Neuronal stem cell (in vitro differentiated cells): Measurements from ENCODE around the gene TUFT1.
A peak's percentile ranks its signal among the peaks of the same experiment; 100 is the strongest.

Experiments used
- DNase-seq: peaks from one replicate; pipeline ENCODE4 v3.0.0-alpha.2; 2013; ENCODE audit warnings: low spot score
- H2AFZ ChIP-seq: one replicate; pipeline ENCODE4 v1.6.1; 2013; ENCODE audit warnings: mild to moderate bottlenecking, low read length, inconsistent platforms
- H2AK5ac ChIP-seq: 2 replicates; pipeline ENCODE4 v1.6.1; 2013; ENCODE audit warnings: low read depth, mild to moderate bottlenecking, inconsistent platforms, low read length, moderate library complexity, mixed read lengths
- H2BK120ac ChIP-seq: 2 replicates; pipeline ENCODE4 v1.6.1; 2013; ENCODE audit warnings: low read depth, mild to moderate bottlenecking, inconsistent platforms, low read length, moderate library complexity, mixed read lengths
- H2BK12ac ChIP-seq: one replicate; pipeline ENCODE4 v1.6.1; 2013; ENCODE audit warnings: low read length, inconsistent platforms
- H2BK15ac ChIP-seq: 2 replicates; pipeline ENCODE4 v1.6.1; 2013; ENCODE audit warnings: mild to moderate bottlenecking, low read length, inconsistent platforms, mixed read lengths
- H2BK5ac ChIP-seq: one replicate; pipeline ENCODE4 v1.6.1; 2013; ENCODE audit warnings: inconsistent platforms, mild to moderate bottlenecking, low read length, moderate library complexity
- H3K14ac ChIP-seq: one replicate; pipeline ENCODE4 v1.6.1; 2013; ENCODE audit warnings: low read length, inconsistent platforms
- H3K18ac ChIP-seq: 2 replicates; pipeline ENCODE4 v1.6.1; 2013; ENCODE audit warnings: low read length, inconsistent platforms
- H3K23ac ChIP-seq: 2 replicates; pipeline ENCODE4 v1.6.1; 2013; ENCODE audit warnings: low read depth, mild to moderate bottlenecking, mixed read lengths, low read length, inconsistent platforms; ENCODE audit not compliant: poor library complexity
- H3K27ac ChIP-seq: replicated peaks from 3 replicates; pipeline ENCODE4 v1.5.1; 2013; ENCODE audit warnings: low read length, inconsistent platforms
- H3K27me3 ChIP-seq, 3 experiments: 2 replicates each; pipeline ENCODE4 v1.6.1; 2013; ENCODE audit warnings: low read length in 3 of 3, mild to moderate bottlenecking in 2 of 3, inconsistent platforms in 1 of 3, low read depth in 1 of 3, mixed read lengths in 1 of 3, moderate library complexity in 1 of 3; ENCODE audit not compliant: control insufficient read depth in 3 of 3, insufficient read depth in 3 of 3
- H3K36me3 ChIP-seq, 2 donors: replicated peaks in 1 of 2; 2 replicates each; pipeline ENCODE4 v1.6.1; 2013; ENCODE audit warnings: low read length in 2 of 2; ENCODE audit not compliant: control insufficient read depth in 2 of 2, insufficient read depth in 2 of 2
- H3K4ac ChIP-seq: 2 replicates; pipeline ENCODE4 v1.6.1; 2013; ENCODE audit warnings: inconsistent platforms, mild to moderate bottlenecking, low read length, moderate library complexity
- H3K4me1 ChIP-seq, 2 donors: 1 replicate in 1 of 2; 2 replicates in 1 of 2; pipeline ENCODE4 v1.6.1; 2013; ENCODE audit warnings: low read length in 2 of 2, low read depth in 1 of 2; ENCODE audit not compliant: control insufficient read depth in 2 of 2, insufficient read depth in 1 of 2
- H3K4me2 ChIP-seq: one replicate; pipeline ENCODE4 v1.6.1; 2013; ENCODE audit warnings: mild to moderate bottlenecking, low read length, inconsistent platforms; ENCODE audit not compliant: insufficient read depth, poor library complexity, severe bottlenecking
- H3K4me3 ChIP-seq, 2 donors: 2 replicates each; pipeline ENCODE4 v1.5.1; 2013; ENCODE audit warnings: low read length in 2 of 2, mild to moderate bottlenecking in 2 of 2, inconsistent platforms in 1 of 2, moderate library complexity in 1 of 2
- H3K79me1 ChIP-seq: one replicate; pipeline ENCODE4 v1.6.1; 2013; ENCODE audit warnings: low read depth, mild to moderate bottlenecking, inconsistent platforms, low read length, moderate library complexity
- H3K9ac ChIP-seq: one replicate; pipeline ENCODE4 v1.6.1; 2013; ENCODE audit warnings: mild to moderate bottlenecking, low read depth, low read length, inconsistent platforms; ENCODE audit not compliant: poor library complexity
- H3K9me3 ChIP-seq, 2 donors: replicated peaks in 1 of 2; 2 replicates each; pipeline versions ENCODE3 to v1.6.1; 2013; ENCODE audit warnings: low read length in 2 of 2, mild to moderate bottlenecking in 2 of 2, inconsistent platforms in 1 of 2, low read depth in 1 of 2, mixed read lengths in 1 of 2, moderate library complexity in 1 of 2; ENCODE audit not compliant: control insufficient read depth in 2 of 2, insufficient read depth in 1 of 2
- H4K8ac ChIP-seq: one replicate; pipeline ENCODE4 v1.6.1; 2013; ENCODE audit warnings: low read depth, mild to moderate bottlenecking, inconsistent platforms, low read length, moderate library complexity
- H4K91ac ChIP-seq: one replicate; pipeline ENCODE4 v1.6.1; 2013; ENCODE audit warnings: low read length, low read depth, mild to moderate bottlenecking, inconsistent platforms; ENCODE audit not compliant: poor library complexity
- WGBS, 2 donors: extraction: QIAGEN DNeasy Blood & Tissue Kit; methylation state at CpG; one replicate each; pipeline ENCODE4 v1.1.7; 2013; ENCODE audit warnings: missing lambda C conversion rate in 2 of 2, mixed read lengths in 1 of 2; ENCODE audit not compliant: insufficient read length in 2 of 2, insufficient replicate concordance in 1 of 2; ENCODE audit errors: extremely low coverage in 2 of 2; 5-methylcytosine and 5-hydroxymethylcytosine counted together

Gene TUFT1

GRCh38 chr1:151493042-151493441 lies 47.1 kb upstream of the TUFT1 start:
- Histone ChIP-seq H2AFZ (no peak overlapping the region), H2BK12ac (no peak overlapping the region), H2BK15ac (no peak overlapping the region), H3K27ac (no peak overlapping the region), H3K27me3 (peaks cover 0 to 2% (median 0%) of the 10 kb centered on the region in 3 experiments), H3K79me1 (no peaks in the 10 kb centered on the region), H3K23ac (no peak overlapping the region), H3K36me3 (no peaks in the 10 kb centered on the region), H3K14ac (no peak overlapping the region), H3K4me2 (no peak overlapping the region), H4K91ac (no peak overlapping the region), H2BK5ac (no peak overlapping the region), H2AK5ac (no peak overlapping the region), H3K9me3 (no peaks in the 10 kb centered on the region), H3K4me3 (no peak overlapping the region), H2BK120ac (no peak overlapping the region), H3K18ac (no peak overlapping the region), H3K4me1 (peaks cover 3 to 7% of the 10 kb centered on the region in 2 donors), H3K4ac (no peak overlapping the region), H3K9ac (no peak overlapping the region), H4K8ac (no peak overlapping the region)
- 100% methylated on average over 1 of the region's 3 CpGs; no CpG with 5 or more reads in 1 of the 2 donors for WGBS, 2 donors
- DNase-seq: no peak

GRCh38 chr1:151494741-151495281 lies 45.3 kb upstream of the TUFT1 start:
- Histone ChIP-seq H3K4me3 (no peak overlapping the region), H3K18ac (no peak overlapping the region), H2BK120ac (no peak overlapping the region), H3K9ac (no peak overlapping the region), H4K8ac (no peak overlapping the region), H3K27ac (peak overlapping the region; percentile 25), H3K27me3 (peaks cover 0 to 2% (median 0%) of the 10 kb centered on the region in 3 experiments), H2BK5ac (no peak overlapping the region), H3K4me2 (no peak overlapping the region), H3K79me1 (no peaks in the 10 kb centered on the region), H3K4me1 (peaks cover 3 to 7% of the 10 kb centered on the region in 2 donors), H2AFZ (peak overlapping the region; percentile 79), H4K91ac (no peak overlapping the region), H3K36me3 (no peaks in the 10 kb centered on the region), H2AK5ac (no peak overlapping the region), H2BK12ac (no peak overlapping the region), H3K14ac (no peak overlapping the region), H3K23ac (no peak overlapping the region), H2BK15ac (no peak overlapping the region), H3K9me3 (no peaks in the 10 kb centered on the region), H3K4ac (no peak overlapping the region)
- no CpG with 5 or more reads among the region's 1 CpG for WGBS, 2 donors
- DNase-seq: no peak

DNA sequence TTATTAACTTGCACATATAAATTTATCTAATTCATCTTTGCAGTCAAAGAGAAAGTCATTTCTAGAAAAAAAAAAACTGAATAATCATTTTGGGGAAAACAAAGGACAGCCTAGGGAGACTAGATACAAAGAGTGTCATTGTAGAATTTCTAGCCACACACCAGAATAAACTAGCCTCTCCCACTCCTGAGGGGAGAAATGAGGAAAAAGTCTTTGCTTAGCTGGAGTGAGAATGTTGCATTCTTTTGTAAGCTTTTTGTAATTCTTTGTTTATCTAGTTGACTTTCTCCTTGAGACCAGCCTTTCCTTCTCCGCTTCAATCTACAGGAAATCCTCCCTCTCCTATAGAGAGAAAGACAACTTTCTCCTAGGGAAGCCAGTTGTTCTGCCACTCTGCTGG lies 44.8 kb upstream of the TUFT1 start:
- Histone ChIP-seq H4K91ac (no peak overlapping the region), H3K4me1 (peaks cover 3 to 7% of the 10 kb centered on the region in 2 donors)

GRCh38 chr1:151499365-151499764 lies 40.7 kb upstream of the TUFT1 start:
- WGBS, 2 donors: no CpG with 5 or more reads among the region's 5 CpGs
- H2AFZ ChIP-seq: no peak overlapping the region
- no peak overlapping the region for H2AK5ac ChIP-seq
- no peak overlapping the region for H2BK120ac ChIP-seq
- H3K79me1 ChIP-seq: no peaks in the 10 kb centered on the region
- H3K9me3 ChIP-seq: no peaks in the 10 kb centered on the region
- H2BK5ac ChIP-seq: no peak overlapping the region
- no peak overlapping the region for H3K4me2 ChIP-seq
- peaks cover 6 to 10% of the 10 kb centered on the region in 2 donors for H3K4me1 ChIP-seq
- no peak overlapping the region for H3K9ac ChIP-seq
- no peak overlapping the region for H3K4me3 ChIP-seq
- H2BK12ac ChIP-seq: no peak overlapping the region
- H3K27ac ChIP-seq: no peak overlapping the region
- no peak overlapping the region for H2BK15ac ChIP-seq
- H4K8ac ChIP-seq: no peak overlapping the region
- H3K4ac ChIP-seq: no peak overlapping the region
- no peaks in the 10 kb centered on the region for H3K36me3 ChIP-seq
- no peak overlapping the region for H3K23ac ChIP-seq
- H3K27me3 ChIP-seq: peaks cover 0 to 11% (median 0%) of the 10 kb centered on the region in 3 experiments
- no peak for DNase-seq
- no peak overlapping the region for H3K14ac ChIP-seq
- no peak overlapping the region for H4K91ac ChIP-seq
- no peak overlapping the region for H3K18ac ChIP-seq

More for the DNA sequence above, 44.8 kb upstream of the TUFT1 start:
- H3K36me3 ChIP-seq: no peaks in the 10 kb centered on the region
- no peak overlapping the region for H3K14ac ChIP-seq
- no peak overlapping the region for H2BK15ac ChIP-seq
- peak overlapping the region; percentile 79 for H2AFZ ChIP-seq
- H3K4me3 ChIP-seq: no peak overlapping the region
- no peak overlapping the region for H2BK120ac ChIP-seq
- H2AK5ac ChIP-seq: no peak overlapping the region
- H3K23ac ChIP-seq: no peak overlapping the region
- no peak overlapping the region for H3K4ac ChIP-seq
- H4K8ac ChIP-seq: no peak overlapping the region
- H2BK12ac ChIP-seq: no peak overlapping the region
- H3K27me3 ChIP-seq: peaks cover 0 to 2% (median 0%) of the 10 kb centered on the region in 3 experiments
- WGBS, 2 donors: no CpG with 5 or more reads among the region's 1 CpG
- no peak overlapping the region for H3K4me2 ChIP-seq
- H3K79me1 ChIP-seq: no peaks in the 10 kb centered on the region
- H3K9me3 ChIP-seq: no peaks in the 10 kb centered on the region
- DNase-seq: no peak
- H2BK5ac ChIP-seq: no peak overlapping the region
- no peak overlapping the region for H3K9ac ChIP-seq
- H3K27ac ChIP-seq: peak overlapping the region; percentile 37
- H3K18ac ChIP-seq: no peak overlapping the region
